WTC11 (cell line): Measurements from ENCODE around the gene JSRP1. TPM values are rescaled to one million over a fixed set of nuclear protein-coding genes. Genes with fewer than 3 reads are reported as not detected.

Source experiments
- CBFB ChIP-seq: sonication (generic); formaldehyde crosslinking; IDR thresholded peaks from 2 replicates; pipeline ENCODE4 v1.8.1; 2022; ENCODE audit warnings: mild to moderate bottlenecking, low read depth, missing genetic modification reagents
- CREM ChIP-seq: sonication (generic); formaldehyde crosslinking; IDR thresholded peaks from 2 replicates; pipeline ENCODE4 v1.8.1; 2022; ENCODE audit warnings: mild to moderate bottlenecking, missing genetic modification reagents, moderate library complexity
- GABPB1 ChIP-seq: sonication (generic); formaldehyde crosslinking; IDR thresholded peaks from 2 replicates; pipeline ENCODE4 v1.8.1; 2023; ENCODE audit warnings: mild to moderate bottlenecking, missing genetic modification reagents
- GRHL2 ChIP-seq: fragments of 250-450 bp; sonication (Bioruptor Pico); IDR thresholded peaks from 2 replicates; pipeline ENCODE4 v1.8.0; 2022; ENCODE audit warnings: mild to moderate bottlenecking, moderate library complexity; ENCODE audit not compliant: insufficient replicate concordance, severe bottlenecking
- GTF2I ChIP-seq: fragments of 250-450 bp; sonication (Bioruptor Pico); conservative IDR thresholded peaks from 2 replicates; pipeline ENCODE4 v1.4.0; 2021; ENCODE audit warnings: mild to moderate bottlenecking
- IRF2 ChIP-seq: sonication (generic); formaldehyde crosslinking; IDR thresholded peaks from 2 replicates; pipeline ENCODE4 v1.8.0; 2022; ENCODE audit warnings: low read depth, missing genetic modification reagents, borderline replicate concordance
- MXD4 ChIP-seq: fragments of 250-450 bp; sonication (Bioruptor Pico); IDR thresholded peaks from 2 replicates; pipeline ENCODE4 v1.8.0; 2021; ENCODE audit warnings: mild to moderate bottlenecking, moderate library complexity, borderline replicate concordance
- NFE2L1 ChIP-seq: sonication (generic); formaldehyde crosslinking; IDR thresholded peaks from 2 replicates; pipeline ENCODE4 v1.8.1; 2023; ENCODE audit warnings: missing genetic modification reagents
- NR1H2 ChIP-seq: sonication (generic); formaldehyde crosslinking; IDR thresholded peaks from 2 replicates; pipeline ENCODE4 v1.9.0; 2021; ENCODE audit warnings: mild to moderate bottlenecking, moderate library complexity, missing genetic modification reagents
- SMAD3 ChIP-seq: sonication (generic); formaldehyde crosslinking; IDR thresholded peaks from 2 replicates; pipeline ENCODE4 v1.8.0; 2022; ENCODE audit warnings: missing genetic modification reagents, mild to moderate bottlenecking, borderline replicate concordance
- SMAD4 ChIP-seq: sonication (generic); formaldehyde crosslinking; IDR thresholded peaks from 2 replicates; pipeline ENCODE4 v1.8.0; 2022; ENCODE audit warnings: mild to moderate bottlenecking, missing genetic modification reagents
- SOX15 ChIP-seq: fragments of 250-450 bp; sonication (Bioruptor Pico); IDR thresholded peaks from 2 replicates; pipeline ENCODE4 v1.9.0; 2021; ENCODE audit warnings: mild to moderate bottlenecking
- TEAD1 ChIP-seq: sonication (generic); formaldehyde crosslinking; IDR thresholded peaks from 2 replicates; pipeline ENCODE4 v1.8.0; 2022; ENCODE audit warnings: mild to moderate bottlenecking, missing genetic modification reagents
- TEAD4 ChIP-seq: sonication (generic); formaldehyde crosslinking; IDR thresholded peaks from 2 replicates; pipeline ENCODE4 v1.8.0; 2022; ENCODE audit warnings: mild to moderate bottlenecking, missing genetic modification reagents
- ZBTB21 ChIP-seq: sonication (generic); formaldehyde crosslinking; IDR thresholded peaks from 2 replicates; pipeline ENCODE4 v1.8.1; 2023; ENCODE audit warnings: mild to moderate bottlenecking, missing genetic modification reagents, borderline replicate concordance
- ZNF121 ChIP-seq: sonication (generic); formaldehyde crosslinking; IDR thresholded peaks from 2 replicates; pipeline ENCODE4 v1.8.0; 2023; ENCODE audit warnings: missing genetic modification reagents
- ZNF232 ChIP-seq: sonication (generic); formaldehyde crosslinking; IDR thresholded peaks from 2 replicates; pipeline ENCODE4 v1.8.0; 2022; ENCODE audit warnings: mild to moderate bottlenecking, missing genetic modification reagents
- ZNF423 ChIP-seq: fragments of 250-450 bp; sonication (Bioruptor Pico); IDR thresholded peaks from 2 replicates; pipeline ENCODE4 v2.1.2; 2022; ENCODE audit warnings: mild to moderate bottlenecking, moderate library complexity
- ZNF671 ChIP-seq: fragments of 250-450 bp; sonication (Bioruptor Pico); IDR thresholded peaks from 2 replicates; pipeline ENCODE4 v1.8.0; 2021; ENCODE audit warnings: mild to moderate bottlenecking
- total RNA-seq: library from RNA; stranded (reverse); gene quantifications from 3 replicates; pipeline ENCODE4 v1.2.3, GENCODE V29; 2021
- TF ChIP-seq, protein P1 (sequence below): sonication (generic); formaldehyde crosslinking; IDR thresholded peaks from 2 replicates; pipeline ENCODE4 v1.8.1; 2022; ENCODE audit warnings: low read depth, missing genetic modification reagents, borderline replicate concordance
- TF ChIP-seq, protein P2 (sequence below): sonication (generic); formaldehyde crosslinking; IDR thresholded peaks from 2 replicates; pipeline ENCODE4 v1.8.0; 2022; ENCODE audit warnings: mild to moderate bottlenecking, missing genetic modification reagents
- TF ChIP-seq, protein P3 (sequence below): fragments of 250-450 bp; sonication (Bioruptor Pico); IDR thresholded peaks from 2 replicates; pipeline ENCODE4 v1.8.0; 2021; ENCODE audit warnings: mild to moderate bottlenecking
- TF ChIP-seq, protein P4 (sequence below): sonication (generic); formaldehyde crosslinking; IDR thresholded peaks from 2 replicates; pipeline ENCODE4 v1.8.0; 2022; ENCODE audit warnings: missing genetic modification reagents
- TF ChIP-seq, protein P5 (sequence below): sonication (generic); formaldehyde crosslinking; IDR thresholded peaks from 2 replicates; pipeline ENCODE4 v1.8.0; 2023; ENCODE audit warnings: mild to moderate bottlenecking, missing genetic modification reagents
- TF ChIP-seq, protein P6 (sequence below): fragments of 250-450 bp; sonication (Bioruptor Pico); IDR thresholded peaks from 2 replicates; pipeline ENCODE4 v1.9.0; 2021; ENCODE audit warnings: mild to moderate bottlenecking
- TF ChIP-seq, protein P7 (sequence below): sonication (generic); formaldehyde crosslinking; IDR thresholded peaks from 2 replicates; pipeline ENCODE4 v1.8.1; 2023; ENCODE audit warnings: mild to moderate bottlenecking, missing genetic modification reagents, moderate library complexity
- TF ChIP-seq, protein P8 (sequence below): sonication (generic); formaldehyde crosslinking; IDR thresholded peaks from 2 replicates; pipeline ENCODE4 v1.8.0; 2022; ENCODE audit warnings: mild to moderate bottlenecking, missing genetic modification reagents

JSRP1 gene
- total RNA-seq, 1 experiment from 2014 or later: 0.33 TPM

DNA sequence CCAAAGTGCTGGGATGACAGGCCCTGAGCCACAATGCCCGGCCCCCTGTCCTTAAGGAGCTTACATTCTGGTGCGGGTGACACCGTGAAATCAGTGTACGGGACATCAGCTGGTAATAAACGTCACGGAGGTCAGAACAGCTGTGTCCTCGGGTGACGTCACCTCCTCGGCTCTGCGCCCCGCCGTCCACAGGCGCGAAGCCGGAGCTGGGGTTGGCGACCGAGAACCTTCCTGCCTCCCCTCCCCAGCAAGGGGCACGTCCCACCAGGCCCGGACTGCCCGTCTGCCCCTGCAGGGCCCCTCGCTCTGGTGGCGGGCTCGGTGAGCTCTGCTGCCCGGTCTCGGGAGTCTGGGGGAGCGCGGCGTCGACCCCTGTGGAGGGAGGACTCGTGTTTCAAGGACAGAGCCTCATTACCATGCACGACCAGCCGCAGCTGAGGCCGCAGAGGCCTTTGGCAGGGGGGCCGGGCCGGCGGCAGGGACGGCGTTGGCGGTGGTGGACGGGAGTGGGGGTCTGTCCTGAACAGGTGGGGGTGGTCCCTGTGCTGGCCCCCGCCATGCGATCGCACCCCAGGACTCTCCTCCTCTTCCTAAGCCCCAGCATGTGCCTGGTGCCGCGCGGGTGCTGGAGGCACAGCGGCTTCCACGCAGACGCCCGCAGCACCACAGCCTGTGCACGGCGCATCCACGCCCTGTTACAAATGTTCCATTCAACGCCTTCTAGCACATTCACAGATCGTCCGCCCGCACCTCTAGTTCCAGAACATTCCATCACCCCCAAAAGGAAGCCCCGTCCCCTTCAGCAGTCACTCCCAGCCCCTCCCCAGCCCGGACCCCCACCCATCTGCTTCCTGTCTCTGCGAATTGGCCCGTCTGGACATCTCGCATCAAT is 46.3 kb upstream of the JSRP1 start (continued):
- TF ChIP-seq, protein P1, sequence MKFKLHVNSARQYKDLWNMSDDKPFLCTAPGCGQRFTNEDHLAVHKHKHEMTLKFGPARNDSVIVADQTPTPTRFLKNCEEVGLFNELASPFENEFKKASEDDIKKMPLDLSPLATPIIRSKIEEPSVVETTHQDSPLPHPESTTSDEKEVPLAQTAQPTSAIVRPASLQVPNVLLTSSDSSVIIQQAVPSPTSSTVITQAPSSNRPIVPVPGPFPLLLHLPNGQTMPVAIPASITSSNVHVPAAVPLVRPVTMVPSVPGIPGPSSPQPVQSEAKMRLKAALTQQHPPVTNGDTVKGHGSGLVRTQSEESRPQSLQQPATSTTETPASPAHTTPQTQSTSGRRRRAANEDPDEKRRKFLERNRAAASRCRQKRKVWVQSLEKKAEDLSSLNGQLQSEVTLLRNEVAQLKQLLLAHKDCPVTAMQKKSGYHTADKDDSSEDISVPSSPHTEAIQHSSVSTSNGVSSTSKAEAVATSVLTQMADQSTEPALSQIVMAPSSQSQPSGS (CRISPR knock-in tag): 0 out of 2 replicates have a peak, but pooled peaks have one; percentile 31
- TF ChIP-seq ZNF423 (no peak), NFE2L1 (0 out of 2 replicates have a peak, but pooled peaks have one; percentile 47), SMAD3 (CRISPR knock-in tag) (no peak), NR1H2 (CRISPR knock-in tag) (no peak), GRHL2 (CRISPR knock-in tag) (no peak), TEAD4 (no peak), MXD4 (no peak), ZNF671 (CRISPR knock-in tag) (no peak), GABPB1 (CRISPR knock-in tag) (no peak), TEAD1 (no peak), ZBTB21 (CRISPR knock-in tag) (no peak), SMAD4 (no peak), GTF2I (CRISPR knock-in tag) (no peak), SOX15 (CRISPR knock-in tag) (no peak), ZNF232 (CRISPR knock-in tag) (no peak), IRF2 (CRISPR knock-in tag) (no peak), CREM (CRISPR knock-in tag) (0 out of 2 replicates have a peak, but pooled peaks have one; percentile 53), ZNF121 (CRISPR knock-in tag) (no peak), CBFB (CRISPR knock-in tag) (no peak)
- TF ChIP-seq, protein P2, sequence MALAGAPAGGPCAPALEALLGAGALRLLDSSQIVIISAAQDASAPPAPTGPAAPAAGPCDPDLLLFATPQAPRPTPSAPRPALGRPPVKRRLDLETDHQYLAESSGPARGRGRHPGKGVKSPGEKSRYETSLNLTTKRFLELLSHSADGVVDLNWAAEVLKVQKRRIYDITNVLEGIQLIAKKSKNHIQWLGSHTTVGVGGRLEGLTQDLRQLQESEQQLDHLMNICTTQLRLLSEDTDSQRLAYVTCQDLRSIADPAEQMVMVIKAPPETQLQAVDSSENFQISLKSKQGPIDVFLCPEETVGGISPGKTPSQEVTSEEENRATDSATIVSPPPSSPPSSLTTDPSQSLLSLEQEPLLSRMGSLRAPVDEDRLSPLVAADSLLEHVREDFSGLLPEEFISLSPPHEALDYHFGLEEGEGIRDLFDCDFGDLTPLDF (CRISPR knock-in tag): peak; percentile 82; the same call in 1 of the 2 replicates
- TF ChIP-seq, protein P3, sequence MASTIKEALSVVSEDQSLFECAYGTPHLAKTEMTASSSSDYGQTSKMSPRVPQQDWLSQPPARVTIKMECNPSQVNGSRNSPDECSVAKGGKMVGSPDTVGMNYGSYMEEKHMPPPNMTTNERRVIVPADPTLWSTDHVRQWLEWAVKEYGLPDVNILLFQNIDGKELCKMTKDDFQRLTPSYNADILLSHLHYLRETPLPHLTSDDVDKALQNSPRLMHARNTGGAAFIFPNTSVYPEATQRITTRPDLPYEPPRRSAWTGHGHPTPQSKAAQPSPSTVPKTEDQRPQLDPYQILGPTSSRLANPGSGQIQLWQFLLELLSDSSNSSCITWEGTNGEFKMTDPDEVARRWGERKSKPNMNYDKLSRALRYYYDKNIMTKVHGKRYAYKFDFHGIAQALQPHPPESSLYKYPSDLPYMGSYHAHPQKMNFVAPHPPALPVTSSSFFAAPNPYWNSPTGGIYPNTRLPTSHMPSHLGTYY: no peak
- TF ChIP-seq, protein P4, sequence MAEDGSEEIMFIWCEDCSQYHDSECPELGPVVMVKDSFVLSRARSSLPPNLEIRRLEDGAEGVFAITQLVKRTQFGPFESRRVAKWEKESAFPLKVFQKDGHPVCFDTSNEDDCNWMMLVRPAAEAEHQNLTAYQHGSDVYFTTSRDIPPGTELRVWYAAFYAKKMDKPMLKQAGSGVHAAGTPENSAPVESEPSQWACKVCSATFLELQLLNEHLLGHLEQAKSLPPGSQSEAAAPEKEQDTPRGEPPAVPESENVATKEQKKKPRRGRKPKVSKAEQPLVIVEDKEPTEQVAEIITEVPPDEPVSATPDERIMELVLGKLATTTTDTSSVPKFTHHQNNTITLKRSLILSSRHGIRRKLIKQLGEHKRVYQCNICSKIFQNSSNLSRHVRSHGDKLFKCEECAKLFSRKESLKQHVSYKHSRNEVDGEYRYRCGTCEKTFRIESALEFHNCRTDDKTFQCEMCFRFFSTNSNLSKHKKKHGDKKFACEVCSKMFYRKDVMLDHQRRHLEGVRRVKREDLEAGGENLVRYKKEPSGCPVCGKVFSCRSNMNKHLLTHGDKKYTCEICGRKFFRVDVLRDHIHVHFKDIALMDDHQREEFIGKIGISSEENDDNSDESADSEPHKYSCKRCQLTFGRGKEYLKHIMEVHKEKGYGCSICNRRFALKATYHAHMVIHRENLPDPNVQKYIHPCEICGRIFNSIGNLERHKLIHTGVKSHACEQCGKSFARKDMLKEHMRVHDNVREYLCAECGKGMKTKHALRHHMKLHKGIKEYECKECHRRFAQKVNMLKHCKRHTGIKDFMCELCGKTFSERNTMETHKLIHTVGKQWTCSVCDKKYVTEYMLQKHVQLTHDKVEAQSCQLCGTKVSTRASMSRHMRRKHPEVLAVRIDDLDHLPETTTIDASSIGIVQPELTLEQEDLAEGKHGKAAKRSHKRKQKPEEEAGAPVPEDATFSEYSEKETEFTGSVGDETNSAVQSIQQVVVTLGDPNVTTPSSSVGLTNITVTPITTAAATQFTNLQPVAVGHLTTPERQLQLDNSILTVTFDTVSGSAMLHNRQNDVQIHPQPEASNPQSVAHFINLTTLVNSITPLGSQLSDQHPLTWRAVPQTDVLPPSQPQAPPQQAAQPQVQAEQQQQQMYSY (CRISPR knock-in tag): no peak; the same call in 1 of the 2 replicates
- TF ChIP-seq, protein P5, sequence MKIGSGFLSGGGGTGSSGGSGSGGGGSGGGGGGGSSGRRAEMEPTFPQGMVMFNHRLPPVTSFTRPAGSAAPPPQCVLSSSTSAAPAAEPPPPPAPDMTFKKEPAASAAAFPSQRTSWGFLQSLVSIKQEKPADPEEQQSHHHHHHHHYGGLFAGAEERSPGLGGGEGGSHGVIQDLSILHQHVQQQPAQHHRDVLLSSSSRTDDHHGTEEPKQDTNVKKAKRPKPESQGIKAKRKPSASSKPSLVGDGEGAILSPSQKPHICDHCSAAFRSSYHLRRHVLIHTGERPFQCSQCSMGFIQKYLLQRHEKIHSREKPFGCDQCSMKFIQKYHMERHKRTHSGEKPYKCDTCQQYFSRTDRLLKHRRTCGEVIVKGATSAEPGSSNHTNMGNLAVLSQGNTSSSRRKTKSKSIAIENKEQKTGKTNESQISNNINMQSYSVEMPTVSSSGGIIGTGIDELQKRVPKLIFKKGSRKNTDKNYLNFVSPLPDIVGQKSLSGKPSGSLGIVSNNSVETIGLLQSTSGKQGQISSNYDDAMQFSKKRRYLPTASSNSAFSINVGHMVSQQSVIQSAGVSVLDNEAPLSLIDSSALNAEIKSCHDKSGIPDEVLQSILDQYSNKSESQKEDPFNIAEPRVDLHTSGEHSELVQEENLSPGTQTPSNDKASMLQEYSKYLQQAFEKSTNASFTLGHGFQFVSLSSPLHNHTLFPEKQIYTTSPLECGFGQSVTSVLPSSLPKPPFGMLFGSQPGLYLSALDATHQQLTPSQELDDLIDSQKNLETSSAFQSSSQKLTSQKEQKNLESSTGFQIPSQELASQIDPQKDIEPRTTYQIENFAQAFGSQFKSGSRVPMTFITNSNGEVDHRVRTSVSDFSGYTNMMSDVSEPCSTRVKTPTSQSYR: no peak
- TF ChIP-seq, protein P6, sequence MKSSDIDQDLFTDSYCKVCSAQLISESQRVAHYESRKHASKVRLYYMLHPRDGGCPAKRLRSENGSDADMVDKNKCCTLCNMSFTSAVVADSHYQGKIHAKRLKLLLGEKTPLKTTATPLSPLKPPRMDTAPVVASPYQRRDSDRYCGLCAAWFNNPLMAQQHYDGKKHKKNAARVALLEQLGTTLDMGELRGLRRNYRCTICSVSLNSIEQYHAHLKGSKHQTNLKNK: no peak
- TF ChIP-seq, protein P7, sequence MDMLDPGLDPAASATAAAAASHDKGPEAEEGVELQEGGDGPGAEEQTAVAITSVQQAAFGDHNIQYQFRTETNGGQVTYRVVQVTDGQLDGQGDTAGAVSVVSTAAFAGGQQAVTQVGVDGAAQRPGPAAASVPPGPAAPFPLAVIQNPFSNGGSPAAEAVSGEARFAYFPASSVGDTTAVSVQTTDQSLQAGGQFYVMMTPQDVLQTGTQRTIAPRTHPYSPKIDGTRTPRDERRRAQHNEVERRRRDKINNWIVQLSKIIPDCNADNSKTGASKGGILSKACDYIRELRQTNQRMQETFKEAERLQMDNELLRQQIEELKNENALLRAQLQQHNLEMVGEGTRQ (CRISPR knock-in tag): no peak
- TF ChIP-seq, protein P8, sequence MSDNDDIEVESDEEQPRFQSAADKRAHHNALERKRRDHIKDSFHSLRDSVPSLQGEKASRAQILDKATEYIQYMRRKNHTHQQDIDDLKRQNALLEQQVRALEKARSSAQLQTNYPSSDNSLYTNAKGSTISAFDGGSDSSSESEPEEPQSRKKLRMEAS (CRISPR knock-in tag): peak; percentile 78
